SK-MEL-5 (cell line): ENCODE results near the gene TMEM135. TPM values are rescaled to one million over a fixed set of nuclear protein-coding genes. Genes with fewer than 3 reads are reported as not detected.

Source experiments
- DNase-seq: peaks from one replicate; pipeline ENCODE4 v3.0.0-alpha.2; 2016; ENCODE audit warnings: low read depth, low spot score
- in situ Hi-C: cut with HindIII; loops from 2 replicates; pipeline ENCODE4 v1.10.0; 2016; ENCODE audit warnings: low sequenced_read_pairs, high pct_unique_total_duplicates, low pct_unique_long_range_greater_than_20kb
- total RNA-seq: library from RNA; depleted of rRNA; stranded (reverse); fragments of >200 nt; shearing (Covaris generic); gene quantifications from 2 replicates; pipeline ENCODE4 v1.2.3, GENCODE V29; 2014

TMEM135 gene
- total RNA-seq, 1 experiment from 2014 or later: 32.3 TPM

DNA sequence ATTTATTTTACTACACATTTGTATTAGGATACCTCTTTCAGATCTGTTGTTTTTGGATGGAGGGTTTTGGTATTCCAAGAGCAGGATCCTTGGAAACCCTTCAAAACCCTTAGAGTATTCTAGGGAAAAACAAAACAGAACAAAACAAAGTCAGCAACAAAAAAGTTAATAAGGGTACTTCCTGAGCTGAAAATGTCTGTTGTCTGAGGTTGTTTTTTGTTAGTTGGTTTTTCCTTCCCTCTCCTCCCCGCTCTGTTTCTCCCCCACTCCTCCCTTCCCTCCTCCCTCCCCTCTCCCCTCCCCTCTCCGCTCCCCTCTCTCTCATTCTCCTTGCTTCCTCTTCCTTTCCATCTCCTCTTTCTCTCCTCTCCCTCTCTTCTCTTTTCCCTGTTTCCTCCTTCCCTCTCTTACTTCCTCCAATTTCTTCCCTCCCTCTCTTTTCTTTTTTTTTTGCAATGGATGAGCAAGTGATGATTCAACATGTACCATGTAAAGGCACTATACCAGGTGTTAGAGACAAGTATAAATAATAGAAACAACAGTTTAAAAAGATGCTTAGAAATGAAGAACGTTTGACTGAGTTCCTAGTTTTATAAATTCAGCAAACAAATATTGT, 160.6 kb downstream of the TMEM135 start:
- DNase-seq: no peak

DNA sequence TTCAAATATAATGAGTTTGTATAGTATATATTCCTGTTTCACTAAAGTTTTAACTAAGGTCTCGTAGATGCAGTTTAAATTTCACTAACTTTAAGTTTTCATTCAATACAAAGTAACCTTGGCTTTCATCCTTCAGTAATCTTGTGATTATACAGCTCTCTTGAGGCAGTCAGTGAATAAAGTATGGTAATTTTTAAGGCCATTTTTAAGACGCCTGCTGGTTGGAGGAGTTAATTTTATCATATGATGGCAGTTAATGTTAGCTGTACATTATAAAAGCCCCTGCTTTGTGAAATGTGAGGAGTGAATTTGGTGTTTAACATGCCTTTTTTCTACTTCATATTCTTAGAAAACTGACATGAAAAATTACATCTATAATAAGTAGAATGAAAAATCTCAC, 163.6 kb downstream of the TMEM135 start:
- in situ Hi-C loops: no loop called here
- no peak for DNase-seq

More for the DNA sequence above, 160.6 kb downstream of the TMEM135 start:
- in situ Hi-C loops: no loop called here

DNA sequence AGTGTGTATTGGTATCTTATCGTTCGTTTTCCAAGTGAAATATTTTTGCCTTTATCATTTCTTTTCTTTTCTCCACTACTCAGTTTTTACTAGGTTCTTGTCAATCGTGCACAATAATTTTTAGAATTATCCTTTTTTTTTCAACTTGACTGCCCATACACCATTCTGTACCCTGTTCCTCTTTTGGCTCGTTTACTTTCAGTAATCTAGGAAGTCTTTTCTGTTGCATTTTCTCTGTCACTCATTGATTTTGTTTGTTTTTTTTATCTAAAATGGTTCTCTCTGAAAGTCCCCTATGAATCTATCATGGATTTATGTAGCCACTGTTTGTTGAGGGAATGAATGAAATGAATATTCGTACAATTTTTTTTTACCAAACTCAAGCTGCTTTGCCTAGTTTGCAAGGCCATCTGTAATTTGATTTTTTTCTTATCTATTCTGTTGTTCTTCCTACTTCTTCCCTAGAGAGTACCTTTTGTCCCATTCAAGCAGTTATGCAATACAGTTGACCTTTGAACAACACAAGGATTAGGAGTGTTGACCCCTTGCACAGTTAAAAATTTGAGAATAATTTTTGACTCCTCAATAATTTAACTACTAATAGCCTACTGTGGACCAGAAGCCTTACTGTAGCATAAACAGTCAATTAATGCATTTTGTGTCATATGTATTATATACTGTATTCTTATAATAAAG, 166.3 kb downstream of the TMEM135 start:
- in situ Hi-C loops: no loop called here
- no peak for DNase-seq

DNA sequence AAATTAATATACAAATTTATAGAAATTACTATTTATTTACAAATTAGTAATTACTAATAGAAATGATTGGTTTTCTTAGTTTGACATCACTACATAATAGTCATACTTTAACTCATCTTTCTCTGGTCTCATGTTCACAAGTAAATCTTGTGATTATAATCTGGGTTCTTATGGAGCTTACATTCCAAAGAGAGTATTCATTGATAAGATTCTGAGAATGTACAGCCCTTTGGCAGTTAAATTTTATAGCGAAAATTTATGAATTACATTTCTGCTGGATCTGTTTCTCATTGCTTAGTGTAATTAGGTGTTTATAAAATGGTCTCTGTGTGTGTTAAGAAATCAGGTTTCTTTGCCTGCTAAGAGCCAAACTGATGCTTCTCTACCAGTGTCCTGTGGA, 175.2 kb downstream of the TMEM135 start:
- DNase-seq: peak; percentile 3
- in situ Hi-C loops: no loop called here

DNA sequence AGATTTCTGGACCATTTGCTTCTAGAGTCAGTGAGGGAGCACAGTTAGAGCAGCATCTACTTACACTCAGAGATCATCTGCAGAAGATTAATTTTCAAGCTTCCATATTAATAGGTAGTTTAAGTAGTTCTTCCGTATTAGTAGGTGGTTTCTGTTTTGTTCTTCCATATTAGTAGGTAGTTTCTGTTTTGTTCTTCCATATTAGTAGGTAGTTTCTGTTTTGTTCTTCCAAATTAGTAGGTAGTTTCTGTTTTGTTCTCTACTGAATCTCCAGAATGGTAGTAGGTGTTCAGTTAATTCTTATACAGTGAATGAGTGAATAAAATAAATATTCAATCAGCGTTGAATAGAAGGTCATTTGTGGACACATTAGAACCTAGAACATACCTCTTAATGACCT, 175.7 kb downstream of the TMEM135 start:
- in situ Hi-C loops: no loop called here
- DNase-seq: no peak

DNA sequence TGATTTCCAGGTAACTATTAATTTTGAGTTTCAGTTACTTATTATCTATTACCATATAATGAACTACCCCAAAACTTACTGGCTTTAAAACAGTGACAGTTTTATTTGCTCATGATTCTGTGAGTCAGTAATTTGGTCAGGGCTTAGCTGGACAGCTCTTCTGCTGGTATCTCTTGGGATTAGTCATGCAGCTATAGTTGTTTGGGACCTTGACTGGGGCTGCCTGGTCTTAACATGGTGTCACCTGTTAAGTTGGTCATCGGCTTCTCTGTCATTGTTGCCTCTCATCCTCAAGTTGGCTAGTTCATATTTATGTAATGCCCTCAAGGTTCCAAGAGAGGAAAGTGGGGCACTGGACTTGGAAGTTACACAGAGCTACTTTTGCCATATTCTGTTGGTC, 177.5 kb downstream of the TMEM135 start:
- DNase-seq: no peak
- in situ Hi-C loops: no loop called here

DNA sequence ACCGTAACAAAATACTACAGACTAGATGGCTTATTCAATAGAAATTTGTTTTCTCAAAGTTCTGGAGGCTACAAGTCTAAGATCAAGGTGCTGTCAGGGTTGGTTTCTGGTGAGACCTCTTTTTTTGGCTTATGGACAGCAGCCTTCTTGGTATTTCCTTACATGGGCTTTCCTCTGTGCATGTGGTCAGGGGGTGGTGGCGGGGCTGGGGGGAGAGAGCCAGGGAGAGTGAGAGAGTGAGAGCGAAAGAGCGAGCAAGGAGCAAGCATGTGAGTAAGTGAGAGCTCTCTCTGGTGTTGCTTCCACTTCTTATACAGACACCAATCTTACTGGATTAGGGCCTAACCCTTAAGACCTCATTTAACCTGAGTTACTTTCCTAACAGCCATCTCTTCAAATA, 181.5 kb downstream of the TMEM135 start:
- DNase-seq: no peak
- in situ Hi-C loops: no loop called here

DNA sequence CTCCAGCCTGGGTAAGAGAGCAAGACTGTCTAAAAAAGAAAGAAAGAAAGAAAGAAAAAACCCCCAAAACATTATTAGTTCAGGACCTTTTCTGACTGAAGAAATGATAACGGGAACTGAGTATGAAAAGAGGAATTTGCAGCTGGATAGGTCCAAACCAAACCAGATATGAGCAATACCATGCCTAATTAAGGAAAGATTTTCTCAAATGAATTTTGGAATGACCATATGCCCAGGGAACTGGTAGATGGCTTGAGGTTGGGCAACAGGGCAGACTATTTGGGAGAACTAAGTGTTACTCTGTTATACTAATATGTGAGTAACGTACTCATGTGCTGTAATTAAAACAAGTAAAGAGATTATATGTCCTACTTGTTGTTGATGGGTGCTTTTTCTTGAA, 186.1 kb downstream of the TMEM135 start:
- DNase-seq: no peak
- in situ Hi-C loops: no loop called here

DNA sequence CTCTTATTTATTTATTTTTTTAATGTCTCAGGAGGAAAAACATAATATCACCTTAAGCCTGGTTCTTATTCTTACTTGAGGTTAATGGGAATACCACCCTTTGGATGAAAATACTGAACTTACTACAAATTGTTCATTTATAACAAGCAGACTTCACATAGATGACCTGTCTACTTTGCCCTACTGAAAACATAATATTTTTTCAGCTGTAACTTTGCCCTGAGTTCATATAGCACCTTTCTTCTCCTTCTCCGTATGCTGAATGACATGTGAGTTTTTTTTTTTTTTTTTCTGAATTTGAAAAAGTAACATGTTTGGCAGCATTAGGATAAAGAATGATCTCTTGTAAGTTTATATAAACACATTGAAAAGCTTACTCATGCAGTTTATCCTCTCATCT, 186.8 kb downstream of the TMEM135 start:
- DNase-seq: no peak
- in situ Hi-C loops: no loop called here

DNA sequence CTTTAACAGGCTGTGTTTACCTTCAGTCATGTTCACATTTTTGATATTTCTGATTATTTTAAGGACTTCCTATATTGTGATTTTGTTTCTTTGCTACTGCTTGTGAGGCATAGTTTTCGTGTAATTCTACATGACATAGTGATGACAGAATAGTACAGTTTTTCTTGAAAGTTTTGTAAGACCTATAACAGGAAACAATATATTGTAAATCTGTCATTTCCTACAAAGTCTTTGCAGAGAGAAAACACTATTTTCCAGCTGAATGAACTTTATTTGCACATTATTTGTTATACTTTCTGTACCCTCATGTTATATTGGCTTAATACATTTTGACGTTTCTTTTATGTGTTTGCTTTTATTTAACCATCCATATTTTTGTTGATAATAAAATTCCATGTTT, 191.1 kb downstream of the TMEM135 start:
- in situ Hi-C loops: no loop called here
- DNase-seq: no peak

DNA sequence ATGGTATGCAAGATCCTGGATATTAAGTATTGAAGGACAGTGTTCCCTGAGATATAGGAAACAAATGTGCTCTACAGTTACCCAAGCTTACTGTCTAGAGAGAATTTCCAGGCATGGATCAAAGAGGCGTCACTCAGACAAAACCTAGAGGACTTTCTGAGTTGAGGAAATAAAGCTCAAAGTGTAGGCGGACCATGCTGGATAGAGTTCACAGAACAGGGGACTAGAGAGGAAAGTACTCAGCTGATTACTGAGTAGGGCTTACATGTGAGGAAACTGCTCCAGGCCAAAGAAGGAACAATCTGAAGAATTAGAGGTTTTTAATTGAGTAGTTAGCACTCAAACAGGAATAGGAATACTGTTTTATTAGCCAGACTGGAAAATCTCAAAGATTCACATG, 193.3 kb downstream of the TMEM135 start:
- in situ Hi-C loops: no loop called here
- no peak for DNase-seq

DNA sequence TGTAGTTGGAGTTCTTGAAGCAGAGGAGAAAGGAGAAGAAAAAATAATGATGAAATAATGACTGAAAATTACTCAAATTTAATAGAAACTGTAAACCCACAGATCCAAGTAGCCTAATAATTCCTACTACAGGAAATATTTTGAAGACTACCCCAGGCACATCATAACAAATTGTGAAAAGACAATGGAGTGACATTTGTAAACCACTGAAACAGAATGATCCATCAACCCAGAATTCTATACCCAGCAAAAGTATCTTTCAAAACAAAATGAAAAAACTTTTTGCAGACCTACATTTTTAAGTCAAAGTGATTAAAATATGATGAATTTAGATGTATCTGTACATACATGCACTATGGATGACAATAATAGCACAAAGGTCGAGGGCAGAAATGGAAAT, 194.6 kb downstream of the TMEM135 start:
- in situ Hi-C loops: no loop called here
- no peak for DNase-seq

DNA sequence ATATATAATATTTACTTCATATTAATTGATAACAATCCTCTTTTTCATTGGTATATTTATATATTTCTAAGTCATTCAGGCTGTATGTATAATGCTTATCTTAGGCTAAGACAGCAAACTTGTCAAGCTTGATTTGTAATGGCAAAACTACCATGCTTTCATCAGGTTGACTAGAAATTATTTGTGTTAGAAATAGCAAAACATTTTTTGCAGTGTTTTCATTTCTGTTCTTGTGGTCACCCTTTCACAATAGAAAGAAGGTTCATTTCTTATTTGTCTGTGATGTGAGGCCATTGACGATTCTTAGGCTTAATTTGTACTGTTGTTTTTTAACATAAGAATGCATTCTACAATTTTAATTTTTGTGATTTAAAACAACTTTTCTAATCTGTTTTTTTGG, 197.6 kb downstream of the TMEM135 start:
- in situ Hi-C loops: no loop called here
- DNase-seq: no peak

DNA sequence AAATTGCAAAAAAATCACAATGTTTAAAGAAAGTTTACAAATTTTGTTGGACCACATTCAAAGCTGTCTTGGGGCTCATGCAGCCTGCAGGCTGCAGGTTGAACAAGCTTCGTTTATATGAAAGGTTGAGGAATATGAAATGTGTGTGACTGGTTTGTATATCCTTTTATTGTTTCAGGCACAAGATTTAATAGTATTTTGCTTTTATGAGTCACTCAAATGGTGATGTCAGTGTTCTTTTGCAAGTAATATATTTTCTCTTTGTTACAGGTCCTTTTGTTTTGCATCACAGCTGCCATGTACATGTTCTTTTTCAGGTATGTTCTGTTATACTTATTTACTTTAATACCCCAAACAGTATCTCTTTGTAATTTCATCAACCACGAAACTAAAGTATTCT, 198.6 kb downstream of the TMEM135 start:
- in situ Hi-C loops: no loop called here
- DNase-seq: no peak

DNA sequence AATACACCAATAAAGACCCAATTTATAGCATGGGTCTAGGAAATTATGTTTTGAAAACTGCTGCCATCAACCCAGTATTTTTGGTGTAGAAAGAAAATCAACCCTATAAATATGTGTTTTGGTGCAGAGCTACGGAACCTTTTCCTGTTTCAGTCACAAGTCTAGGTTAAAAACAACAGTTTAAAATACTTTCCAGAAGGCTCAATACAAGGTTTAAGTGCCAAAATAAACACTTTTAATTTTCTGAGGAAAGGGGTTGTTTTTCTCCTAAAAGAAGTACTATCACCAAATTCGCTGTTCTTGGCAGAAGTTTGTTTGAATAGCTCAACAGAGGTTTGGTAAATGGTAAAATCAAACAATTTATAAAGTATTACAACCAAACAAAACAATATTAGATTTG, 201.3 kb downstream of the TMEM135 start:
- in situ Hi-C loops: no loop called here
- DNase-seq: no peak

DNA sequence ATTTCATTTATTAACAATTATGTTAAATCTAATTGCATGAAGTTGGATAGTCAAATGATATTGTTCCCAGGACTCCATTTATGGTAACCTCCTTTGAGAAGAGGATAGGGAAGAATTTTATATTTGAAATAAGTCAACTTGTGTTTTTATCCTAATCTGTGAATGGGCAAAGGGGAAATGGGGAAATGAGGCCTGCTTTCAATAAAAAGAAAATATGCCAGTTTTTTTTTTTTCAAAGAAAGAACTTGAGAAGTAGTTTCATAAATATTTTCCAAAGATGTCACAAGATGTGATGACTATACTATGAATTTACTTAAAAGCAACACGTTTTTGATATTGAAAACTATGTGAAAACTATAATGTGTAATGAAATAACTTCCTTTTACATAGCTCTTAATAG, 201.8 kb downstream of the TMEM135 start:
- DNase-seq: no peak
- in situ Hi-C loops: no loop called here

DNA sequence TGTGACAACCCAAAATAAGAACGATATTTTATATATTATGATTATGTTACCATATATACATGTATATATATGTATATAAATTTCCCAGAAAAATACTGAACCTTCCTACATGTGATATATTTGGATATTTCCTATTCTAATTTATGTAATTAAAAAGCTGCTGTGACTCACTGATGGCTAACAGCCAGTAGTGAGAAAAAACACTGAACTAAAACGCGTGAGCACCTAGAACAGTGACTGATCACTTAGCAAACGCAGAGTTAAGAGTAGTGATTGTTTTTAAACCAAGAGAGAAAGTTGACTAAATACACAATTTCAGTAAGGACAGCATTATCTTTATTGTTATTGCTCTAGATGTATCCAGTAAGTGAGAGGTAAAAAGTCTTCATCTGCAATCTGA, 213.8 kb downstream of the TMEM135 start:
- DNase-seq: no peak
- in situ Hi-C loops: no loop called here

DNA sequence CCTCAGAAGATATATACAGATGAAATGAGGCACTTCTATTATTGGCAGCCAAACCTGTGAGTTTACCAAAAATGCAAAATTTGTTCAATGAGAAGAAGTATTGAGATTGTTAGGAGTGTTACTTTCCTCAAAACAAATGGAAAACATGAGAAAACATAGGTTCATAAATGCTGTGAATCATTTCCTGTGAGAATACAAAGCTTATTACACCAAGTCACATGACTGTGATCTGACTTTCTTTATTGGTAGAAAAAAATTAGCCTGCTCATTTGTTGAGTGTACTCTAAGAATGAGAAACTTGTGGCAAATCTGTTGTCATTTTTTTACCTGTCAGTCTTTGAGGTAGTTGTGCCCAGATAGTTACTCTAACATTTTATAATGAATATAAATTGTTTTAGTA, 215.1 kb downstream of the TMEM135 start:
- in situ Hi-C loops: no loop called here
- no peak for DNase-seq

DNA sequence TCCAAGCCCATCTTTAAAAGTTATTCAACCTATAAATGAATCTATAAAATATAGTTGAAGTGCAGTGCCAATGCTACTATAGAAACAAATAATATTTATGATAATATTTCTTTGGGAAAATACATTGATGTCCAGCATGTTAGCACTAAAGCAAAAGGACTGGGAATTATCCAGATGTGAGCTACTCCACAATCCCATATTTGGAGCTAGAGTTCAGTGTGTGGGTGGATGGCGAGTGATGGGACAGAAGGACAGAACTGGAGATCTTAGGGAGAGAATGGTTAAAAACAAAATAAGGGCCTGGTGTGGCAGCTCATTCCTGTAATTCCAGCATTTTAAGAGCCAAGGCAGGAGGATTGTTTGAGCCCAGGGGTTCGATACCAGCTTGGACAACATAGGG, 216.8 kb downstream of the TMEM135 start:
- in situ Hi-C loops: no loop called here
- DNase-seq: no peak

DNA sequence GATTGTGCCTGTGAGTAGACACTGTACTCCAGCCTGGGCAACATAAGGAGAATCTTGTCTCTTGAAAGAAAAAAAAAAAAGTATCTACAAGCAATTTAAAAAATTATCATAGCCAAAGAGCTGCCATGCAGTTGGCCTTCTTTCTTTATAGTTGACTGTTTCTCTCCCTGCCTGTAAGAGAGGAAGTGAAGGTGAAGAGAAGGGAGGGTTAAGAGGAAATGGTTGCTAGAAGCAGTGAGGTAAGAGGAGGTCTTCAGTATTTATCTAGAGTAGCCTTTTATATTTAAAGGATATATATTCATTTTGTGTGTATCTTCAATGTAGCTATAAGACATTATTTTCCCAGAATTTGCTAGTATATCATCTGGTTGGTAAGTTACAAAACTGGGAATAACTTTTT, 217.9 kb downstream of the TMEM135 start:
- DNase-seq: no peak
- in situ Hi-C loops: no loop called here
